OCI-LY1 (cell line): ENCODE results near the gene GRPEL2.

ENCODE experiments used
- H2AFZ ChIP-seq: fragments of 200-600 bp; sonication (generic), shearing (Covaris generic); 2 replicates; pipeline ENCODE4 v1.6.0; 2014; ENCODE audit warnings: antibody characterized with exemption, mild to moderate bottlenecking, low read length
- H3F3A ChIP-seq: fragments of 200-600 bp; sonication (generic), shearing (Covaris generic); 2 replicates; pipeline ENCODE4 v1.6.0; 2014; ENCODE audit warnings: mild to moderate bottlenecking, antibody characterized with exemption, low read length, moderate library complexity; ENCODE audit not compliant: insufficient read depth
- H3K27ac ChIP-seq: fragments of 200-600 bp; sonication (generic); 2 replicates; pipeline ENCODE4 v1.5.1; 2014; ENCODE audit warnings: low read length, mixed run types, mild to moderate bottlenecking, low read depth; ENCODE audit not compliant: poor library complexity, severe bottlenecking
- H3K27me3 ChIP-seq: fragments of 200-600 bp; sonication (generic); 2 replicates; pipeline ENCODE4 v1.6.0; 2014; ENCODE audit warnings: antibody characterized with exemption, mild to moderate bottlenecking, low read length, moderate library complexity; ENCODE audit not compliant: insufficient read depth
- H3K36me3 ChIP-seq: fragments of 200-600 bp; sonication (generic); 2 replicates; pipeline ENCODE4 v1.6.1; 2014; ENCODE audit warnings: mild to moderate bottlenecking, antibody characterized with exemption, low read length, moderate library complexity, mixed read lengths; ENCODE audit not compliant: insufficient read depth
- H3K4me1 ChIP-seq: fragments of 200-600 bp; sonication (generic); 2 replicates; pipeline ENCODE4 v1.5.1; 2014; ENCODE audit warnings: mild to moderate bottlenecking, low read length, moderate library complexity; ENCODE audit not compliant: insufficient read depth, severe bottlenecking
- H3K4me2 ChIP-seq: fragments of 200-600 bp; sonication (generic), shearing (Covaris generic); 2 replicates; pipeline ENCODE4 v1.6.1; 2014; ENCODE audit warnings: low read length
- H3K4me3 ChIP-seq: fragments of 200-600 bp; sonication (generic); 2 replicates; pipeline ENCODE4 v1.5.1; 2014; ENCODE audit warnings: low read length, low read depth, mild to moderate bottlenecking, mixed read lengths; ENCODE audit not compliant: poor library complexity, severe bottlenecking
- H3K79me2 ChIP-seq: fragments of 200-600 bp; shearing (Covaris generic); 2 replicates; pipeline ENCODE4 v1.6.1; 2016; ENCODE audit warnings: mixed run types, low read length, mixed read lengths; ENCODE audit not compliant: insufficient read depth
- H3K9ac ChIP-seq: fragments of 200-600 bp; sonication (generic), shearing (Covaris generic); 2 replicates; pipeline ENCODE4 v1.6.1; 2014; ENCODE audit warnings: mild to moderate bottlenecking, low read length, mixed read lengths
- H3K9me2 ChIP-seq: fragments of 200-600 bp; sonication (generic), shearing (Covaris generic); 2 replicates; pipeline ENCODE4 v1.6.1; 2014; ENCODE audit warnings: low read depth, mild to moderate bottlenecking, low read length, mixed read lengths
- H3K9me3 ChIP-seq: fragments of 200-600 bp; shearing (Covaris generic); 2 replicates; pipeline ENCODE4 v1.6.1; 2014; ENCODE audit warnings: low read length, mixed read lengths
- H4K20me1 ChIP-seq: fragments of 200-600 bp; sonication (generic), shearing (Covaris generic); 2 replicates; pipeline ENCODE4 v1.6.0; 2016; ENCODE audit warnings: mild to moderate bottlenecking, low read length; ENCODE audit not compliant: insufficient read depth
- CTCF ChIP-seq: fragments of 200-600 bp; sonication (generic), shearing (Covaris generic); IDR thresholded peaks from 2 replicates; pipeline ENCODE4 v1.5.1; 2017; ENCODE audit warnings: mild to moderate bottlenecking, antibody characterized with exemption, low read length, moderate library complexity, mixed read lengths
- EZH2 ChIP-seq: fragments of 200-600 bp; sonication (generic), shearing (Covaris generic); IDR thresholded peaks from 2 replicates; pipeline ENCODE4 v1.8.0; 2017; ENCODE audit warnings: borderline replicate concordance, mixed run types, mild to moderate bottlenecking, antibody characterized with exemption, low read length, moderate library complexity, mixed read lengths

The GRPEL2 gene

GRCh38 chr5:149382517-149383220 lies 37.4 kb downstream of the GRPEL2 start:
- H3K4me2 ChIP-seq, result no peak overlapping the region
- H3K27ac ChIP-seq, result no peak overlapping the region
- no peaks in the 10 kb centered on the region for H3K9me3 ChIP-seq
- H3K9me2 ChIP-seq, result no peaks in the 10 kb centered on the region
- no peaks in the 10 kb centered on the region for H3K27me3 ChIP-seq
- peaks cover 12% of the 10 kb centered on the region for H3K4me1 ChIP-seq
- TF ChIP-seq EZH2, result no peak
- no peak for TF ChIP-seq CTCF
- no peak overlapping the region for H3K4me3 ChIP-seq
- no peaks in the 10 kb centered on the region for H3K79me2 ChIP-seq
- no peaks in the 10 kb centered on the region for H3K36me3 ChIP-seq
- H3F3A ChIP-seq, result no peaks in the 10 kb centered on the region
- no peaks in the 10 kb centered on the region for H4K20me1 ChIP-seq
- H3K9ac ChIP-seq, result no peak overlapping the region
- H2AFZ ChIP-seq, result no peak overlapping the region

- no peak overlapping the region for H3K4me3 ChIP-seq
- no peak overlapping the region for H3K27ac ChIP-seq
- no peaks in the 10 kb centered on the region for H3K9me2 ChIP-seq
- no peaks in the 10 kb centered on the region for H3F3A ChIP-seq
- no peak overlapping the region for H2AFZ ChIP-seq
- no peaks in the 10 kb centered on the region for H3K36me3 ChIP-seq
- peaks cover 5% of the 10 kb centered on the region; the same call in 1 of the 2 replicates for H3K27me3 ChIP-seq
- TF ChIP-seq EZH2 (no peak), CTCF (no peak)
- H3K4me2 ChIP-seq, result no peak overlapping the region
- H3K9me3 ChIP-seq, result no peaks in the 10 kb centered on the region
- H3K4me1 ChIP-seq, result peaks cover 12% of the 10 kb centered on the region
- H3K9ac ChIP-seq, result no peak overlapping the region
- no peaks in the 10 kb centered on the region for H4K20me1 ChIP-seq
- H3K79me2 ChIP-seq, result no peaks in the 10 kb centered on the region
Observed at GRCh38 chr5:149383399-149383798, 38.1 kb downstream of the GRPEL2 start.

GRCh38 chr5:149386166-149386565 lies 40.9 kb downstream of the GRPEL2 start:
- H3K36me3 ChIP-seq, result no peaks in the 10 kb centered on the region
- H3K4me1 ChIP-seq, result peaks cover 3% of the 10 kb centered on the region
- peaks cover 6% of the 10 kb centered on the region; the same call in 1 of the 2 replicates for H3K27me3 ChIP-seq
- no peak overlapping the region for H2AFZ ChIP-seq
- H3K27ac ChIP-seq, result no peak overlapping the region
- H4K20me1 ChIP-seq, result no peaks in the 10 kb centered on the region
- H3K4me2 ChIP-seq, result no peak overlapping the region
- H3K79me2 ChIP-seq, result no peaks in the 10 kb centered on the region
- H3K9me3 ChIP-seq, result no peaks in the 10 kb centered on the region
- no peak overlapping the region for H3K9ac ChIP-seq
- H3K4me3 ChIP-seq, result no peak overlapping the region
- H3K9me2 ChIP-seq, result no peaks in the 10 kb centered on the region
- no peaks in the 10 kb centered on the region for H3F3A ChIP-seq
- TF ChIP-seq CTCF, result no peak
- no peak for TF ChIP-seq EZH2
